HL-60 (cell line): ENCODE data around the gene KLHDC8A.

ENCODE experiments used
- DNase-seq, 2 experiments: peaks; one replicate each; pipeline ENCODE4 v3.0.0-alpha.2; 2010 to 2020; ENCODE audit warnings: low read depth in 1 of 2, low spot score in 1 of 2
- H3K27ac ChIP-seq: fragments of 250-450 bp; sonication (Bioruptor Pico); replicated peaks from 2 replicates; pipeline ENCODE4 v1.5.1; 2020; ENCODE audit warnings: mild to moderate bottlenecking, moderate library complexity
- H3K27me3 ChIP-seq: fragments of 250-450 bp; sonication (Bioruptor Pico); 2 replicates; pipeline ENCODE4 v1.5.1; 2021; ENCODE audit warnings: mild to moderate bottlenecking, moderate library complexity; ENCODE audit not compliant: insufficient read depth, poor library complexity, severe bottlenecking
- H3K4me3 ChIP-seq: replicated peaks from 2 replicates; pipeline ENCODE4 v1.5.1; 2011; ENCODE audit warnings: mild to moderate bottlenecking, control low read depth, low read length; ENCODE audit not compliant: insufficient read depth
- CTCF ChIP-seq: IDR thresholded peaks from one replicate; pipeline ENCODE4 v1.5.1; 2011; ENCODE audit warnings: low read length, control low read depth, inconsistent platforms; ENCODE audit not compliant: insufficient read depth
- GABPA ChIP-seq: IDR thresholded peaks from 2 replicates; pipeline ENCODE4 v1.6.1; 2012; ENCODE audit warnings: low read depth
- POLR2AphosphoS5 ChIP-seq: IDR thresholded peaks from 2 replicates; pipeline ENCODE4 v1.6.1; 2012; ENCODE audit warnings: low read depth
- SPI1 ChIP-seq: IDR thresholded peaks from 2 replicates; pipeline ENCODE4 v1.6.1; 2012; ENCODE audit warnings: low read depth, mild to moderate bottlenecking, borderline replicate concordance
- TF ChIP-seq, protein P1 (sequence below): IDR thresholded peaks from 2 replicates; pipeline ENCODE4 v1.6.1; 2012; ENCODE audit warnings: low read depth; ENCODE audit not compliant: insufficient replicate concordance

The KLHDC8A gene

DNA sequence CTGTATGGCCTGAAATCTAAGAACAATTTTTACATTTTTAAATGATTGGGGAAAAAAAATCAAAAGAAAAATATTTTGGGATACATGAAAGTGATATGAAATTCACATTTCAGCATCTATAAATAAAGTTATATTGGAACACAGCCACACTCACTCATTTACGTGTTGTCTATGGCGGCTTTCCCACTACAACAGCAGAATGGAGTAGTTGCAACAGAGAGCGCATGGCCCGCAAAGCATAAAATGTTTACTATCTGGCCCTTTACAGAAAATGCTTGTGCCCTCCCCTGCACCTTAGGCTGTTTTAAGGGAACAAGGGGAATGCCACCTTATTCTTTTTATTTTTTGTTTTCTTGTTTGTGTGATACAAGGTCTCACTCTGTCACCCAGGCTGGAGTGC lies 3.5 kb downstream of the KLHDC8A start:
- Histone ChIP-seq H3K27me3 (peaks cover 13% of the 10 kb centered on the region), H3K4me3 (no peak overlapping the region), H3K27ac (no peak overlapping the region)
- DNase-seq, result no peak
- TF ChIP-seq GABPA (no peak), CTCF (no peak), POLR2AphosphoS5 (no peak), SPI1 (no peak)
- TF ChIP-seq, protein P1, sequence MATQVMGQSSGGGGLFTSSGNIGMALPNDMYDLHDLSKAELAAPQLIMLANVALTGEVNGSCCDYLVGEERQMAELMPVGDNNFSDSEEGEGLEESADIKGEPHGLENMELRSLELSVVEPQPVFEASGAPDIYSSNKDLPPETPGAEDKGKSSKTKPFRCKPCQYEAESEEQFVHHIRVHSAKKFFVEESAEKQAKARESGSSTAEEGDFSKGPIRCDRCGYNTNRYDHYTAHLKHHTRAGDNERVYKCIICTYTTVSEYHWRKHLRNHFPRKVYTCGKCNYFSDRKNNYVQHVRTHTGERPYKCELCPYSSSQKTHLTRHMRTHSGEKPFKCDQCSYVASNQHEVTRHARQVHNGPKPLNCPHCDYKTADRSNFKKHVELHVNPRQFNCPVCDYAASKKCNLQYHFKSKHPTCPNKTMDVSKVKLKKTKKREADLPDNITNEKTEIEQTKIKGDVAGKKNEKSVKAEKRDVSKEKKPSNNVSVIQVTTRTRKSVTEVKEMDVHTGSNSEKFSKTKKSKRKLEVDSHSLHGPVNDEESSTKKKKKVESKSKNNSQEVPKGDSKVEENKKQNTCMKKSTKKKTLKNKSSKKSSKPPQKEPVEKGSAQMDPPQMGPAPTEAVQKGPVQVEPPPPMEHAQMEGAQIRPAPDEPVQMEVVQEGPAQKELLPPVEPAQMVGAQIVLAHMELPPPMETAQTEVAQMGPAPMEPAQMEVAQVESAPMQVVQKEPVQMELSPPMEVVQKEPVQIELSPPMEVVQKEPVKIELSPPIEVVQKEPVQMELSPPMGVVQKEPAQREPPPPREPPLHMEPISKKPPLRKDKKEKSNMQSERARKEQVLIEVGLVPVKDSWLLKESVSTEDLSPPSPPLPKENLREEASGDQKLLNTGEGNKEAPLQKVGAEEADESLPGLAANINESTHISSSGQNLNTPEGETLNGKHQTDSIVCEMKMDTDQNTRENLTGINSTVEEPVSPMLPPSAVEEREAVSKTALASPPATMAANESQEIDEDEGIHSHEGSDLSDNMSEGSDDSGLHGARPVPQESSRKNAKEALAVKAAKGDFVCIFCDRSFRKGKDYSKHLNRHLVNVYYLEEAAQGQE, result no peak

- DNase-seq, result no peak
- TF ChIP-seq, protein P1, result no peak
- TF ChIP-seq POLR2AphosphoS5 (no peak), GABPA (no peak), CTCF (no peak), SPI1 (no peak)
These were observed 4.6 kb downstream of the KLHDC8A start for GRCh38 chr1:205351984-205352713.

DNA sequence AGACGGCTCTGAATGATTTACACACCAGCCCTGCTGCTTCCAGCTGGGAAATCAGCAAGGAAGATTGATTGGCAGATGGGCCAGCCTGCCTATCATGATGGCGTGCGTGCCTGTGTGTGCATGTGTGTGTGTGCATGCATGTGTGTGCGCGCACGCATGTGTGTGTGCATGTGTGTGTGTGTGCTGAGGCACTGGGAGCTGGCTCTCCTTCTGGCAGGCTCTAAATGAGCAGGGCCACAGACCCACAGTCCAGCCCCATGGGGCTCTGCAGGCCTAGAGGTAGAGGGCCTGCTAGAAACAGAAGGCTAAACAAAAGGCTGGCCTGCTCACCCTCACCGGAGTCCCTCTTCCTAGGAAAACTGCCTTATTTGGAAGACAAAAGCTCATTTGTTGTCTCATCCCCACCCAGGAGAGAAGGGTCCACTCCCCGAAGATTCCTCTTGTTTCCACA lies 6.0 kb downstream of the KLHDC8A start:
- Histone ChIP-seq H3K4me3 (no peak overlapping the region), H3K27me3 (peaks cover 19% of the 10 kb centered on the region), H3K27ac (no peak overlapping the region)
- DNase-seq, result no peak
- no peak for TF ChIP-seq GABPA
- TF ChIP-seq SPI1, result no peak
- TF ChIP-seq POLR2AphosphoS5, result no peak
- TF ChIP-seq, protein P1, result no peak
- no peak for TF ChIP-seq CTCF

More at GRCh38 chr1:205351984-205352713, 4.6 kb downstream of the KLHDC8A start:
- Histone ChIP-seq H3K4me3 (no peak overlapping the region), H3K27me3 (peaks cover 10% of the 10 kb centered on the region), H3K27ac (no peak overlapping the region)
